Fibroblast of lung (primary cell): Measurements from ENCODE around the gene FITM2. TPM values are rescaled to one million over a fixed set of nuclear protein-coding genes. Genes with fewer than 3 reads are reported as not detected.
"Not testable (repeated sequence)": the region's sequence is repeated elsewhere in the genome, so short reads cannot be mapped to it uniquely, and the experiment has no call there.

Experiments
- DNase-seq, 2 donors: peaks; one replicate each; pipeline versions ENCODE4 v3.0.0 to v3.0.0-alpha.2; 2010; ENCODE audit warnings: low read depth in 2 of 2
- H2AFZ ChIP-seq: 2 replicates; pipeline ENCODE4 v1.5.1; 2012; ENCODE audit warnings: low read length, control low read depth, inconsistent platforms
- H3K27ac ChIP-seq: 2 replicates; pipeline ENCODE4 v1.5.1; 2011; ENCODE audit warnings: low read length, control low read depth; ENCODE audit not compliant: insufficient read depth
- H3K27me3 ChIP-seq: 2 replicates; pipeline ENCODE4 v1.5.1; 2011; ENCODE audit warnings: mild to moderate bottlenecking, low read length; ENCODE audit not compliant: control insufficient read depth, insufficient read depth
- H3K36me3 ChIP-seq: 2 replicates; pipeline ENCODE4 v1.5.1; 2011; ENCODE audit warnings: low read length; ENCODE audit not compliant: control insufficient read depth, insufficient read depth
- H3K4me1 ChIP-seq: 2 replicates; pipeline ENCODE4 v1.5.1; 2011; ENCODE audit warnings: low read length; ENCODE audit not compliant: control insufficient read depth, insufficient read depth; ENCODE audit errors: extremely low read depth
- H3K4me2 ChIP-seq: 2 replicates; pipeline ENCODE4 v1.5.1; 2011; ENCODE audit warnings: low read length, control low read depth; ENCODE audit not compliant: insufficient read depth; ENCODE audit errors: extremely low read depth
- H3K4me3 ChIP-seq, 4 experiments: fragments of 200-600 bp in 1 of 4; sonication (generic) in 1 of 4; replicated peaks in 1 of 4; 2 replicates each; pipeline ENCODE4 v1.5.1; 2011 to 2016; ENCODE audit warnings: low read length in 4 of 4, low read depth in 3 of 4, mild to moderate bottlenecking in 3 of 4, control low read depth in 2 of 4, inconsistent platforms in 1 of 4, mixed read lengths in 1 of 4; ENCODE audit not compliant: insufficient read depth in 1 of 4; ENCODE audit errors: control extremely low read depth in 1 of 4
- H3K79me2 ChIP-seq: 2 replicates; pipeline ENCODE4 v1.5.1; 2012; ENCODE audit warnings: mild to moderate bottlenecking, low read length, inconsistent platforms; ENCODE audit not compliant: control insufficient read depth, insufficient read depth
- H3K9ac ChIP-seq: 2 replicates; pipeline ENCODE4 v1.5.1; 2011; ENCODE audit warnings: mild to moderate bottlenecking, low read length, control low read depth; ENCODE audit not compliant: insufficient read depth
- H3K9me3 ChIP-seq: 2 replicates; pipeline ENCODE4 v1.5.1; 2012; ENCODE audit warnings: low read depth, low read length; ENCODE audit not compliant: control insufficient read depth, insufficient read depth
- H4K20me1 ChIP-seq: 2 replicates; pipeline ENCODE4 v1.5.1; 2011; ENCODE audit warnings: low read length; ENCODE audit not compliant: control insufficient read depth, insufficient read depth; ENCODE audit errors: extremely low read depth
- CTCF ChIP-seq, 2 donors: IDR thresholded peaks in 1 of 2; conservative IDR thresholded peaks in 1 of 2; 1 replicate in 1 of 2; 2 replicates in 1 of 2; pipeline ENCODE4 v1.5.1; 2011 to 2012; ENCODE audit warnings: low read length in 2 of 2, control low read depth in 1 of 2, inconsistent platforms in 1 of 2, low read depth in 1 of 2, mild to moderate bottlenecking in 1 of 2
- EZH2 ChIP-seq: IDR thresholded peaks from 2 replicates; pipeline ENCODE4 v1.5.1; 2012; ENCODE audit warnings: low read length, control low read depth, mild to moderate bottlenecking; ENCODE audit errors: missing control alignments
- polyA plus RNA-seq, 2 donors: library from polyadenylated mRNA; depleted of rRNA in 1 of 2; stranded (reverse) in 1 of 2; unstranded in 1 of 2; fragments of >200 nt; gene quantifications; 2 replicates each; pipeline ENCODE4 v1.2.1, GENCODE V29; 2011 to 2012; ENCODE audit warnings: missing spikeins in 1 of 2
- total RNA-seq: library from RNA; depleted of rRNA; stranded (reverse); fragments of >200 nt; gene quantifications from 2 replicates; pipeline ENCODE4 v1.2.1, GENCODE V29; 2014

FITM2 gene
- total and polyA plus RNA-seq, 2 donors (not counting 1 experiment from before 2014, with no cell fraction given): 8.6 to 9.7 TPM

GRCh38 chr20:44349349-44349748 lies 38.3 kb upstream of the FITM2 start:
- no peak for DNase-seq
- no peaks in the 10 kb centered on the region for H3K27me3 ChIP-seq
- no peaks in the 10 kb centered on the region for H4K20me1 ChIP-seq
- H3K9ac ChIP-seq: no peak overlapping the region
- no peaks in the 10 kb centered on the region for H3K4me1 ChIP-seq
- no peak overlapping the region for H3K4me2 ChIP-seq
- TF ChIP-seq EZH2 (no peak), CTCF (conservative IDR thresholded peaks at IDR 0.05 in 1 of 2, IDR thresholded peaks at IDR 0.05 in 1 of 2; ENCODE audit: low read depth in 1 of 2, low read length in 2 of 2) (no peak)
- H3K79me2 ChIP-seq: no peaks in the 10 kb centered on the region
- H3K9me3 ChIP-seq: no peaks in the 10 kb centered on the region
- H3K4me3 ChIP-seq: no peak overlapping the region
- no peak overlapping the region for H2AFZ ChIP-seq
- no peak overlapping the region for H3K27ac ChIP-seq
- no peaks in the 10 kb centered on the region for H3K36me3 ChIP-seq

GRCh38 chr20:44348168-44348659 lies 37.2 kb upstream of the FITM2 start:
- no peak overlapping the region for H3K9ac ChIP-seq
- no peak overlapping the region for H3K27ac ChIP-seq
- H3K4me3 ChIP-seq: no peak overlapping the region
- no peaks in the 10 kb centered on the region for H3K36me3 ChIP-seq
- DNase-seq: no peak
- no peaks in the 10 kb centered on the region for H3K79me2 ChIP-seq
- TF ChIP-seq EZH2 (no peak), CTCF (conservative IDR thresholded peaks at IDR 0.05 in 1 of 2, IDR thresholded peaks at IDR 0.05 in 1 of 2; ENCODE audit: low read depth in 1 of 2, low read length in 2 of 2) (no peak)
- H3K9me3 ChIP-seq: no peaks in the 10 kb centered on the region
- no peaks in the 10 kb centered on the region for H4K20me1 ChIP-seq
- H3K4me2 ChIP-seq: no peak overlapping the region
- H3K27me3 ChIP-seq: no peaks in the 10 kb centered on the region
- no peaks in the 10 kb centered on the region for H3K4me1 ChIP-seq
- H2AFZ ChIP-seq: no peak overlapping the region

- not testable (repeated sequence) for H3K9ac ChIP-seq, H3K27me3 ChIP-seq, DNase-seq, H3K4me3 ChIP-seq, H3K4me2 ChIP-seq, H2AFZ ChIP-seq, H3K4me1 ChIP-seq, H3K27ac ChIP-seq, H3K79me2 ChIP-seq, H3K36me3 ChIP-seq, H4K20me1 ChIP-seq, H3K9me3 ChIP-seq
These were observed 34.9 kb upstream of the FITM2 start for GRCh38 chr20:44345941-44346340.
